ENCODE data around the gene TAF11L7.
"Not testable (repeated sequence)": the region's sequence is repeated elsewhere in the genome, so short reads cannot be mapped to it uniquely, and the experiment has no call there.

DNA sequence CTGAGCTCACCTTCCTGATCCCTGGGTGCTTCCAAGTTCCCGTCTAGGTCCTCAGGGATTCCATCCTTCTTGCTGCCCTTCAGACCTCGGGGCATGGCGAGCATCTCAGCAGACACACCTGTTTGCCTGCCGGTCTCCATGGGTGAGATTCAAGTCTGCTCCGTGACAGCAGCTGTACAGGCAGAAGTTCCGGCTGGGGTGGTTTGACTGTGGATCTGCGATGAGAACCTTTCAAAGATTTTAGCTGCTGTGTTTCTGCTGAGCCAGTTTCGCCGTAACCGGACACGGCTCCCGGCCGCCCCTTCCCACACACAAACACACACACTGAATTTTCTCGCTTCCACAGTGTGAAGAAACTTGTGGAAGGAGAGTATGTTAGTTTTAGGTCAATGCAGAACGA, 8.7 kb upstream of the TAF11L7 start, which contains the start of gene TAF11L9:
- TF ChIP-seq, protein P1, sequence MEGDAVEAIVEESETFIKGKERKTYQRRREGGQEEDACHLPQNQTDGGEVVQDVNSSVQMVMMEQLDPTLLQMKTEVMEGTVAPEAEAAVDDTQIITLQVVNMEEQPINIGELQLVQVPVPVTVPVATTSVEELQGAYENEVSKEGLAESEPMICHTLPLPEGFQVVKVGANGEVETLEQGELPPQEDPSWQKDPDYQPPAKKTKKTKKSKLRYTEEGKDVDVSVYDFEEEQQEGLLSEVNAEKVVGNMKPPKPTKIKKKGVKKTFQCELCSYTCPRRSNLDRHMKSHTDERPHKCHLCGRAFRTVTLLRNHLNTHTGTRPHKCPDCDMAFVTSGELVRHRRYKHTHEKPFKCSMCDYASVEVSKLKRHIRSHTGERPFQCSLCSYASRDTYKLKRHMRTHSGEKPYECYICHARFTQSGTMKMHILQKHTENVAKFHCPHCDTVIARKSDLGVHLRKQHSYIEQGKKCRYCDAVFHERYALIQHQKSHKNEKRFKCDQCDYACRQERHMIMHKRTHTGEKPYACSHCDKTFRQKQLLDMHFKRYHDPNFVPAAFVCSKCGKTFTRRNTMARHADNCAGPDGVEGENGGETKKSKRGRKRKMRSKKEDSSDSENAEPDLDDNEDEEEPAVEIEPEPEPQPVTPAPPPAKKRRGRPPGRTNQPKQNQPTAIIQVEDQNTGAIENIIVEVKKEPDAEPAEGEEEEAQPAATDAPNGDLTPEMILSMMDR (IDR thresholded peaks at IDR 0.05; ENCODE audit: insufficient read depth, low read depth, low read length) = not testable (repeated sequence)
- TF ChIP-seq EZH2 (IDR thresholded peaks at IDR 0.05; ENCODE audit: insufficient read depth, low read length) = not testable (repeated sequence)

All from astrocyte (in vitro differentiated cells and primary cell).